SK-N-SH (cell line): ENCODE data around the gene C2CD4D.

ENCODE experiments used
- ELF1 ChIP-seq: IDR thresholded peaks from 2 replicates; pipeline ENCODE4 v1.4.0; 2012
- EP300 ChIP-seq, 2 experiments: IDR thresholded peaks; 2 replicates each; pipeline versions ENCODE4 v1.4.0 to v1.6.1; 2012; ENCODE audit warnings: borderline replicate concordance in 1 of 2, low read depth in 1 of 2, low read length in 1 of 2
- EZH2phosphoT487 ChIP-seq: fragments of 200-600 bp; sonication (generic); IDR thresholded peaks from 2 replicates; pipeline ENCODE4 v1.6.1; 2017; ENCODE audit warnings: low read depth, mixed run types, mild to moderate bottlenecking, antibody characterized with exemption, moderate library complexity, borderline replicate concordance
- GABPA ChIP-seq: IDR thresholded peaks from 2 replicates; pipeline ENCODE4 v1.4.0; 2012; ENCODE audit warnings: low read depth, mild to moderate bottlenecking
- JUND ChIP-seq: IDR thresholded peaks from 2 replicates; pipeline ENCODE4 v1.4.0; 2012
- NRF1 ChIP-seq: IDR thresholded peaks from 2 replicates; pipeline ENCODE4 v1.6.1; 2012; ENCODE audit warnings: low read depth, mild to moderate bottlenecking, low read length
- POLR2AphosphoS5 ChIP-seq: IDR thresholded peaks from 2 replicates; pipeline ENCODE4 v1.6.1; 2012; ENCODE audit warnings: low read depth, low read length
- RFX5 ChIP-seq: IDR thresholded peaks from 2 replicates; pipeline ENCODE4 v1.6.1; 2012; ENCODE audit warnings: mild to moderate bottlenecking, improper control_type of control experiment, low read length
- SIN3A ChIP-seq: IDR thresholded peaks from 2 replicates; pipeline ENCODE4 v1.6.1; 2012; ENCODE audit warnings: low read depth, mild to moderate bottlenecking, low read length, moderate library complexity, borderline replicate concordance
- YY1 ChIP-seq: IDR thresholded peaks from 2 replicates; pipeline ENCODE4 v1.4.0; 2012; ENCODE audit warnings: low read depth, mild to moderate bottlenecking
- TF ChIP-seq, protein P1 (sequence below): fragments of 200-600 bp; sonication (generic); IDR thresholded peaks from 2 replicates; pipeline ENCODE4 v1.6.1; 2017; ENCODE audit warnings: antibody characterized with exemption, mild to moderate bottlenecking, moderate library complexity
- TF ChIP-seq, protein P2 (sequence below): IDR thresholded peaks from 2 replicates; pipeline ENCODE4 v1.6.1; 2012; ENCODE audit warnings: mild to moderate bottlenecking, low read depth, low read length, moderate library complexity
- TF ChIP-seq, protein P3 (sequence below): fragments of 150-350 bp; IDR thresholded peaks from 2 replicates; pipeline ENCODE4 v1.6.1; 2017; ENCODE audit warnings: antibody characterized with exemption, low read length, low read depth, borderline replicate concordance
- TF ChIP-seq, protein P4 (sequence below): IDR thresholded peaks from 2 replicates; pipeline ENCODE4 v1.4.0; 2012; ENCODE audit warnings: low read depth

DNA sequence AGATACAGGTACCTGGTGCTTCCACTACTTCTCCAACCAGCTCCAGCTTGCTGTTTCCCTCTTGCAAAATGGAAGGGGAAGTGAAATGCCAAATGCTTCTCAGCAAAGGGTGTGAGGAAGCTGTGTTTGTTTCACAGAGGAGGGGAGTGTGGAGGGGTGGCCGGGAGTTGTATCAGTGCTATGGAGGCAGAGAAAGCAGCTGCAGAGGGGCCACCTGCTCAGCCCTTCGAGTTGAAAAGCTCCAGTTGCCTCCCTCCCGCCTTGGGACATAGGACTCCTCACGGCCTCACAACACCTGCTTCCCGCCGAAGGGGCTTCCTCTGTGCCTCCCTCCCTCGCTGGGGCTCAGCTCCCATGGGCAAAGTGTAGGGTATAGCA lies 22.3 kb downstream of the C2CD4D start:
- no peak for TF ChIP-seq JUND
- TF ChIP-seq POLR2AphosphoS5, result no peak
- TF ChIP-seq ELF1, result no peak
- TF ChIP-seq, protein P1, sequence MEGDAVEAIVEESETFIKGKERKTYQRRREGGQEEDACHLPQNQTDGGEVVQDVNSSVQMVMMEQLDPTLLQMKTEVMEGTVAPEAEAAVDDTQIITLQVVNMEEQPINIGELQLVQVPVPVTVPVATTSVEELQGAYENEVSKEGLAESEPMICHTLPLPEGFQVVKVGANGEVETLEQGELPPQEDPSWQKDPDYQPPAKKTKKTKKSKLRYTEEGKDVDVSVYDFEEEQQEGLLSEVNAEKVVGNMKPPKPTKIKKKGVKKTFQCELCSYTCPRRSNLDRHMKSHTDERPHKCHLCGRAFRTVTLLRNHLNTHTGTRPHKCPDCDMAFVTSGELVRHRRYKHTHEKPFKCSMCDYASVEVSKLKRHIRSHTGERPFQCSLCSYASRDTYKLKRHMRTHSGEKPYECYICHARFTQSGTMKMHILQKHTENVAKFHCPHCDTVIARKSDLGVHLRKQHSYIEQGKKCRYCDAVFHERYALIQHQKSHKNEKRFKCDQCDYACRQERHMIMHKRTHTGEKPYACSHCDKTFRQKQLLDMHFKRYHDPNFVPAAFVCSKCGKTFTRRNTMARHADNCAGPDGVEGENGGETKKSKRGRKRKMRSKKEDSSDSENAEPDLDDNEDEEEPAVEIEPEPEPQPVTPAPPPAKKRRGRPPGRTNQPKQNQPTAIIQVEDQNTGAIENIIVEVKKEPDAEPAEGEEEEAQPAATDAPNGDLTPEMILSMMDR, result no peak
- TF ChIP-seq RFX5, result no peak
- TF ChIP-seq, protein P2, sequence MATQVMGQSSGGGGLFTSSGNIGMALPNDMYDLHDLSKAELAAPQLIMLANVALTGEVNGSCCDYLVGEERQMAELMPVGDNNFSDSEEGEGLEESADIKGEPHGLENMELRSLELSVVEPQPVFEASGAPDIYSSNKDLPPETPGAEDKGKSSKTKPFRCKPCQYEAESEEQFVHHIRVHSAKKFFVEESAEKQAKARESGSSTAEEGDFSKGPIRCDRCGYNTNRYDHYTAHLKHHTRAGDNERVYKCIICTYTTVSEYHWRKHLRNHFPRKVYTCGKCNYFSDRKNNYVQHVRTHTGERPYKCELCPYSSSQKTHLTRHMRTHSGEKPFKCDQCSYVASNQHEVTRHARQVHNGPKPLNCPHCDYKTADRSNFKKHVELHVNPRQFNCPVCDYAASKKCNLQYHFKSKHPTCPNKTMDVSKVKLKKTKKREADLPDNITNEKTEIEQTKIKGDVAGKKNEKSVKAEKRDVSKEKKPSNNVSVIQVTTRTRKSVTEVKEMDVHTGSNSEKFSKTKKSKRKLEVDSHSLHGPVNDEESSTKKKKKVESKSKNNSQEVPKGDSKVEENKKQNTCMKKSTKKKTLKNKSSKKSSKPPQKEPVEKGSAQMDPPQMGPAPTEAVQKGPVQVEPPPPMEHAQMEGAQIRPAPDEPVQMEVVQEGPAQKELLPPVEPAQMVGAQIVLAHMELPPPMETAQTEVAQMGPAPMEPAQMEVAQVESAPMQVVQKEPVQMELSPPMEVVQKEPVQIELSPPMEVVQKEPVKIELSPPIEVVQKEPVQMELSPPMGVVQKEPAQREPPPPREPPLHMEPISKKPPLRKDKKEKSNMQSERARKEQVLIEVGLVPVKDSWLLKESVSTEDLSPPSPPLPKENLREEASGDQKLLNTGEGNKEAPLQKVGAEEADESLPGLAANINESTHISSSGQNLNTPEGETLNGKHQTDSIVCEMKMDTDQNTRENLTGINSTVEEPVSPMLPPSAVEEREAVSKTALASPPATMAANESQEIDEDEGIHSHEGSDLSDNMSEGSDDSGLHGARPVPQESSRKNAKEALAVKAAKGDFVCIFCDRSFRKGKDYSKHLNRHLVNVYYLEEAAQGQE, result no peak
- no peak for TF ChIP-seq NRF1
- TF ChIP-seq, protein P3, sequence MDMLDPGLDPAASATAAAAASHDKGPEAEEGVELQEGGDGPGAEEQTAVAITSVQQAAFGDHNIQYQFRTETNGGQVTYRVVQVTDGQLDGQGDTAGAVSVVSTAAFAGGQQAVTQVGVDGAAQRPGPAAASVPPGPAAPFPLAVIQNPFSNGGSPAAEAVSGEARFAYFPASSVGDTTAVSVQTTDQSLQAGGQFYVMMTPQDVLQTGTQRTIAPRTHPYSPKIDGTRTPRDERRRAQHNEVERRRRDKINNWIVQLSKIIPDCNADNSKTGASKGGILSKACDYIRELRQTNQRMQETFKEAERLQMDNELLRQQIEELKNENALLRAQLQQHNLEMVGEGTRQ, result no peak
- TF ChIP-seq EZH2phosphoT487, result no peak
- no peak for TF ChIP-seq GABPA
- TF ChIP-seq YY1, result no peak
- TF ChIP-seq, protein P4, sequence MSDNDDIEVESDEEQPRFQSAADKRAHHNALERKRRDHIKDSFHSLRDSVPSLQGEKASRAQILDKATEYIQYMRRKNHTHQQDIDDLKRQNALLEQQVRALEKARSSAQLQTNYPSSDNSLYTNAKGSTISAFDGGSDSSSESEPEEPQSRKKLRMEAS, result no peak
- no peak for TF ChIP-seq SIN3A
- no peak for TF ChIP-seq EP300 (IDR thresholded peaks at IDR 0.05; ENCODE audit: borderline replicate concordance in 1 of 2, low read depth in 1 of 2, low read length in 1 of 2)
